Lower lobe of right lung (tissue), 2 donors: ENCODE measurements around the gene FKBP9. TPM values are rescaled to one million over a fixed set of nuclear protein-coding genes. Genes with fewer than 3 reads are reported as not detected.

Source experiments
- ATAC-seq, 2 donors: fragments of 200-7000 bp; cut with Tn5 transposase; one replicate each; pipeline ENCODE4 v1.9.1; 2020 to 2022; ENCODE audit warnings: mild to moderate bottlenecking in 2 of 2, moderate library complexity in 2 of 2
- DNase-seq: peaks from one replicate; pipeline ENCODE4 v3.0.0-alpha.2; 2020
- H3K27ac ChIP-seq: fragments of 200-600 bp; one replicate; pipeline ENCODE4 v1.8.0; 2022
- H3K27me3 ChIP-seq: fragments of 200-600 bp; one replicate; pipeline ENCODE4 v1.8.0; 2022; ENCODE audit warnings: low read depth
- H3K36me3 ChIP-seq: fragments of 200-600 bp; one replicate; pipeline ENCODE4 v1.8.0; 2022; ENCODE audit warnings: mild to moderate bottlenecking
- H3K4me1 ChIP-seq: fragments of 200-600 bp; one replicate; pipeline ENCODE4 v1.8.0; 2022
- H3K4me3 ChIP-seq: fragments of 200-600 bp; one replicate; pipeline ENCODE4 v1.8.0; 2022; ENCODE audit warnings: mild to moderate bottlenecking
- H3K9me3 ChIP-seq: fragments of 200-600 bp; one replicate; pipeline ENCODE4 v1.8.0; 2022
- intact Hi-C: fragments of 100-400 bp; cut with DNase I; formaldehyde crosslinking; loops from one replicate; pipeline ENCODE4 v1.11.0; 2022
- total RNA-seq: library from RNA; stranded (reverse); fragmentation: NEBNext Ultra II Directional; extraction: Animal tissue kit (Norgen Biotek cat#: 25700); gene quantifications from one replicate; pipeline ENCODE4 v1.2.1, GENCODE V29; 2021
- TF ChIP-seq, protein P1 (sequence below): fragments of 200-600 bp; IDR thresholded peaks from one replicate; pipeline ENCODE4 v1.8.0; 2022; ENCODE audit warnings: antibody characterized with exemption, mild to moderate bottlenecking
- donor health status: DM: no; HTN: yes; CAD: no; lungs with severe emphysema.

Gene FKBP9
- total RNA-seq, 1 donor from 2014 or later: 104 TPM

DNA sequence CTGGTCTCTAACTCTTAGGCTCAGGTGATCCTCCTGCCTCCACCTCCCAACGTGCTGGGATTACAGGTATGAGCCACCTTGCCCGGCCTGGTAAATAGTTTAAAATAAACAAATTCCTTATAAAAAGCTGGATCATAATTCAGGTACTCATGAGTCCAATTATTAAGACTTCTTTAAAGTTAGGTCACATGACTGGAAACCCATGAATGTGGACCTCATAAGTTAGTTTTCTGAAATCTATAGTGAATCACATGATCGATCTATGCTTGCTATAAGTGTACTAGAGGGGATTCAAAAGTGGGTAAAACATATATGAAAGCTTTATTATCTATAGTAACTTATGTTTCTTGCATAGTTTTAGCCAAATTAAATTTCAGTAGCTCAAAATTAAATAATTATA lies 91.0 kb downstream of the FKBP9 start:
- Histone ChIP-seq H3K27ac (no peak overlapping the region), H3K27me3 (no peaks in the 10 kb centered on the region), H3K4me3 (no peak overlapping the region), H3K4me1 (peaks cover 44% of the 10 kb centered on the region), H3K9me3 (no peaks in the 10 kb centered on the region), H3K36me3 (no peaks in the 10 kb centered on the region)
- intact Hi-C loops: no loop called here
- ATAC-seq: no peak
- no peak for DNase-seq
- TF ChIP-seq, protein P1, sequence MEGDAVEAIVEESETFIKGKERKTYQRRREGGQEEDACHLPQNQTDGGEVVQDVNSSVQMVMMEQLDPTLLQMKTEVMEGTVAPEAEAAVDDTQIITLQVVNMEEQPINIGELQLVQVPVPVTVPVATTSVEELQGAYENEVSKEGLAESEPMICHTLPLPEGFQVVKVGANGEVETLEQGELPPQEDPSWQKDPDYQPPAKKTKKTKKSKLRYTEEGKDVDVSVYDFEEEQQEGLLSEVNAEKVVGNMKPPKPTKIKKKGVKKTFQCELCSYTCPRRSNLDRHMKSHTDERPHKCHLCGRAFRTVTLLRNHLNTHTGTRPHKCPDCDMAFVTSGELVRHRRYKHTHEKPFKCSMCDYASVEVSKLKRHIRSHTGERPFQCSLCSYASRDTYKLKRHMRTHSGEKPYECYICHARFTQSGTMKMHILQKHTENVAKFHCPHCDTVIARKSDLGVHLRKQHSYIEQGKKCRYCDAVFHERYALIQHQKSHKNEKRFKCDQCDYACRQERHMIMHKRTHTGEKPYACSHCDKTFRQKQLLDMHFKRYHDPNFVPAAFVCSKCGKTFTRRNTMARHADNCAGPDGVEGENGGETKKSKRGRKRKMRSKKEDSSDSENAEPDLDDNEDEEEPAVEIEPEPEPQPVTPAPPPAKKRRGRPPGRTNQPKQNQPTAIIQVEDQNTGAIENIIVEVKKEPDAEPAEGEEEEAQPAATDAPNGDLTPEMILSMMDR: no peak

DNA sequence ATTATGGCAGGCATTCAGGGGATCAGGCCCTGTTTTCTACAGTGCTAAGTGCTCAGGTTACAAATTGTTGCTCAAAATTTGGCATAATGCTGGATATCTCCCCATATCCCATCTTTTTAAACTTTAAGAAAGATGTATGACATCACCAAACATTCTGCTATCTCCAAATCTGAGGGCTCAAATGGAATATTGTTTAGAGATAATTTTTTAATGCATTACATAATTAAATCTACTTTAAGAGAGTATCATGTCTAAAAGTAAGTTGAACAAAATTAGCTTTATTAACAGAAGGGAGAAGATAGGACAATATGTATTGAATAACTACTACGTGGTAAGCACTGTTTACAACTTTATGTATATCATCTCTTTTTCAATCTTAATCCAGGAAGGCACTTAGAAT lies 91.5 kb downstream of the FKBP9 start:
- H3K4me3 ChIP-seq: no peak overlapping the region
- H3K4me1 ChIP-seq: peaks cover 39% of the 10 kb centered on the region
- no peaks in the 10 kb centered on the region for H3K36me3 ChIP-seq
- intact Hi-C loops: no loop called here
- H3K27me3 ChIP-seq: no peaks in the 10 kb centered on the region
- no peaks in the 10 kb centered on the region for H3K9me3 ChIP-seq
- DNase-seq: no peak
- no peak overlapping the region for H3K27ac ChIP-seq
- TF ChIP-seq, protein P1: no peak
- ATAC-seq: no peak

DNA sequence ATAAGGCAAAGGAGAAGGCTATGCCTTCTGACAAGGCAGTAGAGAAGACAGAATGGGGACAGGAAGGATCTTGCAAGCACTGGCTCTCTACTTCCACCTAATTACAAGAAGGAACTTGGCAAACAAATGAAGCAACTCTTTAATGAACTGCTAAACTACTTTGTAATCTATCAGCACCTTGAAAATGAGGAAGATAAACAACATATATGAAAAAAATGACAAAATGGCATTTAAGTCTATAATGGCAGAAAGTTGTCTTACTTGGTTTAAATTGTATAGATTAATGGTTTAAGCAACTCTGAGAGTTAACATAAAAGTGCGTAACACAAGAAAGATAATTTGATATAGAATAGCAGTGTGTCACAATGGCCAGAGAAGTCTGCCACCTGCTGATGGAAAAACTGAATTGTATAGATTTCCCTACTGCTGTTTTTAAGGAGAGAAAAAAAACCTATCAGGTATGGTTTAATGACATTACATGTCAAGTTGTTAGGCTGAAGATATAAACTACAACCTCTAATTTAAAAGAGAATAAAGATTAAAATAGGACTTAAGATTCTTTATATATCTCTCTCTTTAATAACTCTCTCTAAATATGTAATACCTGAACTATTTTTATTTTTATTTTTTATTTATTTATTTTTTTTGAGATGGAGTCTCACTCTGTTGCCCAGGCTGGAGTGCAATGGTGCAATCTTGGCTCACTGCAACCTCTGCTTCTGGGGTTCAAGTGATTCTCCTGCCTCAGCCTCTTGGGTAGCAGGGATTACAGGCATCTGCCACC lies 93.5 kb downstream of the FKBP9 start:
- intact Hi-C loops: no loop called here
- H3K4me1 ChIP-seq: peaks cover 29% of the 10 kb centered on the region
- ATAC-seq: peak; percentile 71 to 84

DNA sequence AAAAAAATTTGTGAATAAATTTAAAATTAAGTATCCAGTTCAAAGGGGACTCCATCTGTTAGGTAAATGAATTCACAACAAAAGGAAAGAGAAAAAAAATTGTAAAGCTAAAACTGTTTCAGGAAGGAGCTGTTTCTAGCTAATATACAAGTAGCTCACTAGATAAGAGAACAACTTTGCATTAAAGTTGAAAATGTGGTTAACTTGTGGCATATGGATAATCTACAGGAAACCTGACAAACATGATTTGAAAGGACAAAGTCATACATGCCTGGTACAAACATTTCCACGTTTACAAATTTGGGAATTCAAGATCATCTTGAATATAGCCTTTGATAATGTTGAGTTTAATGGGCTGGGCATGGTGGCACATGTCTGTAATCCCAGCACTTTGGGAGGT lies 96.5 kb downstream of the FKBP9 start:
- H3K36me3 ChIP-seq: no peaks in the 10 kb centered on the region
- H3K27me3 ChIP-seq: no peaks in the 10 kb centered on the region
- TF ChIP-seq, protein P1: no peak
- no peak overlapping the region for H3K4me3 ChIP-seq
- no peak for ATAC-seq
- no peak overlapping the region for H3K27ac ChIP-seq
- no peaks in the 10 kb centered on the region for H3K9me3 ChIP-seq
- intact Hi-C loops: no loop called here
- H3K4me1 ChIP-seq: peaks cover 29% of the 10 kb centered on the region
- no peak for DNase-seq

More for the DNA sequence above, 93.5 kb downstream of the FKBP9 start:
- no peaks in the 10 kb centered on the region for H3K36me3 ChIP-seq
- H3K4me3 ChIP-seq: peak overlapping the region; percentile 27
- no peaks in the 10 kb centered on the region for H3K9me3 ChIP-seq
- H3K27ac ChIP-seq: peak overlapping the region; percentile 77
- TF ChIP-seq, protein P1: peak; percentile 59
- DNase-seq: no peak
- H3K27me3 ChIP-seq: no peaks in the 10 kb centered on the region

DNA sequence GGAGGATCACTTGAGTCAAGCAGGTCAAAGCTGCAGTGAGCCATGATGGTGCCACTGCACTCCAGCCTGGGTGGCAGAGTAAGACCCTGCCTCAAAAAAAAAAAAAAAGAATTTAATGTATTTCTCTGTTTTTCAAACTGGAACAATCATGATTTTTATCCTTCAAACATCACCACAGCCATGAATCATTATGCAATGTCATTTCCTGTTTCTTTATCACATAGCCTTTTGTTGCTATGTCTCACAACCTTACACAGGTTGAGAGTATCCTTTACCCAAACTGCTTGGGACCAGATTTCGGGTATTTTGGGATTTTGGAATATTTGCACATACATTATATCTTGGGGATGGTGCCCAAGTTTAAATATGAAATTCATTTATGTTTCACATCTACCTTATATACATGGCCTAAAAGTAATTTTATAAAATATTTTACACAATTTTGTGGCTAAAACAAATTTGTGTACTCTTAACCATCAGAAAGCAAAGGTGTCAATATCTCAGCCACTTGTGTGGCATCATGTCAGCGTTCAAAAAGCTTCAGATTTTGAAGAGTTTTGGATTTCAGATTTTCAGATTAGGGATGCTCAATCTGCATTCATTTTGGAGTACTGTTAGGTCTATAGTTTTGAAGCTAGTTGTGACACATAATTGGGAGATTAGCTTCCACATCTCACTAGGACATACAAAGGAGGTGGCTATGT lies 97.2 kb downstream of the FKBP9 start:
- intact Hi-C loops: no loop called here
- no peak overlapping the region for H3K27ac ChIP-seq

More for the DNA sequence above, 97.2 kb downstream of the FKBP9 start:
- TF ChIP-seq, protein P1: no peak
- Histone ChIP-seq H3K4me3 (no peak overlapping the region), H3K36me3 (no peaks in the 10 kb centered on the region), H3K9me3 (no peaks in the 10 kb centered on the region), H3K4me1 (peaks cover 29% of the 10 kb centered on the region), H3K27me3 (no peaks in the 10 kb centered on the region)
- ATAC-seq (no peak), DNase-seq (no peak)
